ENCODE data around the gene ATXN10.
"Not testable (repeated sequence)": the region's sequence is repeated elsewhere in the genome, so short reads cannot be mapped to it uniquely, and the experiment has no call there.

Gene ATXN10

GRCh38 chr22:45671783-45672563, at the start of gene ATXN10:
Gene ATXN10 (plus strand): TSS chr22:45671834. CDS start chr22:45672064, 230 bp downstream.
- DNase-seq = peak; percentile 71

- DNase-seq = no peak
Observed at GRCh38 chr22:45621836-45622600, 49.6 kb upstream of the ATXN10 start.

GRCh38 chr22:45623464-45624145, 48.0 kb upstream of the ATXN10 start:
- not testable (repeated sequence) for DNase-seq

GRCh38 chr22:45626198-45626651, 45.4 kb upstream of the ATXN10 start:
- no peak for DNase-seq

- DNase-seq = no peak
Observed at GRCh38 chr22:45627489-45628233, 44.0 kb upstream of the ATXN10 start.

- DNase-seq = no peak
Observed at GRCh38 chr22:45628515-45628914, 43.1 kb upstream of the ATXN10 start.

GRCh38 chr22:45629469-45630089, 42.1 kb upstream of the ATXN10 start:
- no peak for DNase-seq

GRCh38 chr22:45630436-45630835, 41.2 kb upstream of the ATXN10 start:
- no peak for DNase-seq

- no peak for DNase-seq
Observed at GRCh38 chr22:45631140-45631840, 40.3 kb upstream of the ATXN10 start.

- no peak for DNase-seq
Observed at GRCh38 chr22:45631841-45632238, 39.8 kb upstream of the ATXN10 start.

- DNase-seq = peak; percentile 20
Observed at GRCh38 chr22:45632791-45633515, 38.7 kb upstream of the ATXN10 start.

- DNase-seq = no peak
Observed at GRCh38 chr22:45636683-45637082, 35.0 kb upstream of the ATXN10 start.

- DNase-seq = no peak
Observed at GRCh38 chr22:45638197-45638596, 33.4 kb upstream of the ATXN10 start.

GRCh38 chr22:45638834-45639746, 32.5 kb upstream of the ATXN10 start:
- DNase-seq = peak; percentile 40

- no peak for DNase-seq
Observed at GRCh38 chr22:45639747-45640102, 31.9 kb upstream of the ATXN10 start.

- DNase-seq = no peak
Observed at GRCh38 chr22:45640291-45640940, 31.2 kb upstream of the ATXN10 start.

- no peak for DNase-seq
Observed at GRCh38 chr22:45640941-45641621, 30.6 kb upstream of the ATXN10 start.

- DNase-seq = no peak
Observed at GRCh38 chr22:45642986-45643385, 28.6 kb upstream of the ATXN10 start.

- no peak for DNase-seq
Observed at GRCh38 chr22:45644714-45645113, 26.9 kb upstream of the ATXN10 start.

All from fibroblast of upper back skin (primary cell).